ENCODE measurements around the gene HELZ. TPM values are rescaled to one million over a fixed set of nuclear protein-coding genes. Genes with fewer than 3 reads are reported as not detected.
"Not testable (repeated sequence)": the region's sequence is repeated elsewhere in the genome, so short reads cannot be mapped to it uniquely, and the experiment has no call there.

HELZ gene
- total RNA-seq, 1 experiment from 2014 or later, result 42.3 TPM

DNA sequence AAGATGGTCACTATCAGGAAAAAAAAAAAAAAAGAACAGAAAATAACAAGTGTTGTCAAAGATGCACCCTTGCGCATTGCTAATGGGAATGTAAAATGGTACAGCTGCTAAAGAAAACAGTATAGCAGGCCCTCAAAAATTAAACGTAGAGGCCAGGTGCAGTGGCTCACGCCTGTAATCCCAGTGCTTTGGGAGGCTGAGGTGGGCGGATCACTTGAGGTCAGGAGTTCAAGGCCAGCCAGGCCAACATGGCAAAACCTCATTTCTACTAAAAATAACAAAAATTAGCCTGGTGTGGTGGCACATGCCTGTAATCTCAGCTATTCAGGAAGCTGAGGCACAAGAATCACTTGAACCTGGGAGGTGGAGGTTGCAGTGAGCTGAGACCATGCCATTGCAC is 6.6 kb upstream of the HELZ start:
- H3K27me3 ChIP-seq; H3K27ac ChIP-seq; H3K4me3 ChIP-seq; H3K9me3 ChIP-seq (replicated peaks); H3K4me1 ChIP-seq; H3K36me3 ChIP-seq; DNase-seq: not testable (repeated sequence)

GRCh38 chr17:67248291-67248690 is 3.3 kb upstream of the HELZ start:
- no peak overlapping the region for H3K27ac ChIP-seq
- H3K36me3 ChIP-seq, result no peaks in the 10 kb centered on the region
- no peaks in the 10 kb centered on the region for H3K9me3 ChIP-seq (replicated peaks)
- no peak overlapping the region for H3K4me3 ChIP-seq
- H3K4me1 ChIP-seq, result peaks cover under 1% of the 10 kb centered on the region; the same call in 1 of the 2 replicates
- H3K27me3 ChIP-seq, result no peaks in the 10 kb centered on the region
- no peak for DNase-seq

DNA sequence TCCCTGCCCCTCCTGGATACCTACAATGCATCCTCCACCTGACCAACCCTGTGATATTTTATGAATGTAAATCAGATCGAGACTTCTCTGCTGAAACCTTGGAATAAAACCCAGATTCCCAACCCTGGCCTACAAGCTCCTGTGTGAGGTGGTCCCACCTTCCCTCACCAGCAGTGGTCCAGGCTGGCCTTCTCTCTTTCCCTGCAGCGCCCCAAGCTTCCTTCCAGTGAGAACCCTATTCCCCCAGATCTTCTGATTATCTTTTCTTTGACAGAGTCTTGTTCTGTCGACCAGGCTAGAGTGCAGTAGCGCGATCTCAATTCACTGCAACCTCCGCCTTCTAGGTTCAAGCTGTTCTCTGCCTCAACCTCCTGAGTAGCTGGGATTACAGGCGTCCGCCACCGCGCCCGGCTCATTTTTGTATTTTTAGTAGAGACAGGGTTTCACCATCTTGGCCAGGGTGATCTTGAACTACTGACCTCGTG is 2.5 kb upstream of the HELZ start:
- no peak for DNase-seq
- no peaks in the 10 kb centered on the region for H3K36me3 ChIP-seq
- H3K27me3 ChIP-seq, result no peaks in the 10 kb centered on the region
- H3K4me3 ChIP-seq, result no peak overlapping the region
- no peaks in the 10 kb centered on the region; the same call in 1 of the 2 replicates for H3K4me1 ChIP-seq
- no peaks in the 10 kb centered on the region for H3K9me3 ChIP-seq (replicated peaks)
- H3K27ac ChIP-seq, result no peak overlapping the region

DNA sequence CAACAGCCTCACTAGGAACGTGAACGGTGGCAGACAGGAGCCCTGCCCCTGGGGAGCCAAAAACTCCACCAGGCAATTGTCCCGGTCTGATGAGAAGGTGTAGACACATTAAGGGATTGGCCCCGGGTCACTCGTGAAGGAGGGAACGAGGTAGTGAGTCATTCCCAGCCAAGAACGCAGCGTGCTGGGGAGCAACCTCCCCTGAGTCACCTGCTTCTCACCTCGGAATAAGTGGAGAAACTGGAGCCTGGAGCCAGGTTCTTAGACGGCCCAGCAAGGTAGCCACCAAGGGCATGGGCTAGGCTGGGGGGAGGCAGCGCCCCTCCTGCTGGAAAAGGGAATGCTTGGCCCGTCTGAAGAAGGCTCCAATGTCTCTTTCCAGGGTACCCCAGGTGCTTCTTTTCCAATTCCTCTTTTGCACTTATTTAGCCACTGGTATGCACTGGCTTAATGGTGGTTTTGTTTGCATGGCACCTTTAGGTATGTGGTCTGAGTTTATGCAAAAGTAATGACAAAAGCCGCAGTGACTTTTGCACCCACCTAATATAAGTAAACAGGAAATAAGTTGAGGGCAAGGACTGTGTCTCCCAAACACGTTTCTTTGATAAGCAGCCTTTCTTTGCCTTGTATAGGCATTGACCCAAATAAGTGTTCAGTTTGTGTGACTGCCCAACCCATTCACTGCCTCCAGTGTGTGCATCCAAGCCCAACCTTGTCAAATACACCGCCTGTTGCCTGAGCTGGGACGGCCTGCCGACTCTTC is 1.8 kb upstream of the HELZ start:
- Histone ChIP-seq H3K27me3 (no peaks in the 10 kb centered on the region), H3K4me1 (no peaks in the 10 kb centered on the region; the same call in 1 of the 2 replicates), H3K36me3 (no peaks in the 10 kb centered on the region), H3K27ac (no peak overlapping the region; the same call in 1 of the 2 replicates), H3K4me3 (peak overlapping the region; percentile 99), H3K9me3 (replicated peaks) (no peaks in the 10 kb centered on the region)
- peak in 1 of 2 experiments; percentile 25 for DNase-seq

GRCh38 chr17:67246403-67246652 is 1.3 kb upstream of the HELZ start:
- Histone ChIP-seq H3K4me1 (no peaks in the 10 kb centered on the region; the same call in 1 of the 2 replicates), H3K9me3 (replicated peaks) (no peaks in the 10 kb centered on the region), H3K27me3 (no peaks in the 10 kb centered on the region), H3K27ac (no peak overlapping the region; the same call in 1 of the 2 replicates), H3K4me3 (peak overlapping the region; percentile 99), H3K36me3 (peaks cover 3% of the 10 kb centered on the region; the same call in 1 of the 2 replicates)
- peak in 1 of 2 experiments; percentile 49 for DNase-seq

GRCh38 chr17:67245694-67246402 is 852 bp upstream of the HELZ start:
- no peaks in the 10 kb centered on the region for H3K9me3 ChIP-seq (replicated peaks)

DNA sequence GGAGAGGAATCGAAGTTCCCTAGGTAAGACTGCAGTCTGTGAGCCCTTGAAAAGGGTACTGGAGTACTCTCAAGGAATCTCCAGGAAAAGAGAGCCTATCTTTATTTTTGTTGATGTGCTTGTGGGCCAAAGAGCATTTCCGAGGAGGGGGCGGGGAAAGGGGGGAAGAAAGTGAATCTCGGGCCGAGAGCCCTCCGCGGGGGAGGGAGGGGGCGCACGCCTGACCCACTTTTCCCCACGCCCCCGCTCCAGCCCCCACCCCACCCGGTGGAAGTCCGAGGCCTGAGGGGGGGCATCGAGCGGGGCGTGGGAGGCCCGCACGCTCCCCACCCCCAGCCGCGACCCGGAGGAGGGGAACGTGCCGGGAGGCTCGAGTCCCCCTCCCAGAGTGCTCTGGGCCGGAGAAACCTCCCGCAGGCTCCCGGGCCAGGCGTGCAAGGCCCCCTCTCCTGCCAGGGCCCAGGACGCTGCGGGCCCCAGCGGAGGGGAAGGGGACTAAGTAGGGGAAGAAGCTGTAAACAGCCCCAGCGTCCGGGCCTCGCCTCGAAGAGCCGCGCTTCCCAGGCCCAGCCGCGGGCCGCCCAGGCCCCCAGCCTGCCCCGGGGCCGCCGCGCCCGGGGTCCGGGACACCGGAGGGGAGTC is 444 bp downstream of the HELZ start:
- peaks cover 4% of the 10 kb centered on the region for H3K36me3 ChIP-seq
- peak in 1 of 2 experiments; percentile 25 for DNase-seq

More at GRCh38 chr17:67245694-67246402, 852 bp upstream of the HELZ start:
- H3K4me3 ChIP-seq, result peak overlapping the region; percentile 99
- no peaks in the 10 kb centered on the region for H3K27me3 ChIP-seq
- DNase-seq, result peak; percentile 39 to 59
- peak overlapping the region; percentile 80 for H3K27ac ChIP-seq
- no peaks in the 10 kb centered on the region; the same call in 1 of the 2 replicates for H3K4me1 ChIP-seq
- peaks cover 3% of the 10 kb centered on the region; the same call in 1 of the 2 replicates for H3K36me3 ChIP-seq

DNA sequence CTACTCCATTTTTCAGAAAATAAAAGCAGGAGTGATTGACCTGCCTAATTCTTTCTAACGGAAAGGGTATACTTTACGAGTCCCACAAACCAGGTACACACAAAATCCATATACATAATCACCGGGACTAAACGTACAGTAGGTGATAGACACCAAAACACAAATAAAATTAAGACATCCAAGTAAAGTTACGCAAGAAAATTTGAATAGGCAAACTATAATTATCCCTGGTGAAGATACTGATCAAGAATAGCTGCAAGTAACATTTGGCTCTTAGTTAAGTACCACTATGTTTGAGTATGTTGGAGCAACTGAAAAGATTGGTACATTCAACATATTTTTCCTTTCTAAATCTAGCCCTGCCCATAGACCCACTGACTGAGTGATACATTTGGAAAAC is 1.7 kb downstream of the HELZ start:
- Histone ChIP-seq H3K4me3 (no peak overlapping the region), H3K9me3 (replicated peaks) (no peaks in the 10 kb centered on the region), H3K36me3 (peaks cover 16% of the 10 kb centered on the region), H3K27me3 (no peaks in the 10 kb centered on the region), H3K27ac (no peak overlapping the region), H3K4me1 (no peaks in the 10 kb centered on the region; the same call in 1 of the 2 replicates)
- no peak for DNase-seq

More for the DNA sequence above, 444 bp downstream of the HELZ start:
- Histone ChIP-seq H3K4me1 (no peaks in the 10 kb centered on the region; the same call in 1 of the 2 replicates), H3K4me3 (peak overlapping the region; percentile 99), H3K27me3 (no peaks in the 10 kb centered on the region), H3K9me3 (replicated peaks) (no peaks in the 10 kb centered on the region), H3K27ac (peak overlapping the region; percentile 80; the same call in 1 of the 2 replicates)

DNA sequence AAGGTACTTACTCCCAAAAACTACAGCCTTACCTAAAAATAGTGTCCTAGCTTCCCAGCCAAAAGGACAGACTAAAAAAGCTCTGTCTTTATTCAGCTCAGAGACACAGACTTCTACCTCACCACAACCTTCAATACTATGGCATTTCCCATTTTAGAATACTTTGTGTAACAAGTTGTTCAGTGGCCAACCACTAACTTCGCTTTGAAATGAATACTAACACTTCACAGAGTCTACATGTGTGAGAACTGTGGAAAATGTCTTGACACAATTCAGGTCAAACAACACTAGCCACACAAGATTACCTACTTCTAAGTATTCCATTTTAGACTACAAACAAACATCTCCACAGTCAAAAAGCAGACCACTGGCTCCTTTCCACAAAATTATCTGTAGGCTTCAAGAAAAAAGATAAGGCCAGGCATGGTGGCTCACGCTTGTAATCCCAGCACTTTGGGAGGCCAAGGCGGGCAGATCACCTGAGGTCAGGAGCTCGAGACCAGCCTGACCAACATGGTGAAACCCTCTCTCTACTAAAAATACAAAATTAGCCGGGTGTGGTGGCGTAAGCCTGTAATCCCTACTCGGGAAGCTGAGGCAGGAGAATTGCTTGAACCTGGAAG is 3.2 kb downstream of the HELZ start:
- Histone ChIP-seq H3K9me3 (replicated peaks) (no peaks in the 10 kb centered on the region), H3K4me3 (no peak overlapping the region), H3K27me3 (no peaks in the 10 kb centered on the region), H3K27ac (no peak overlapping the region), H3K36me3 (peaks cover 26% of the 10 kb centered on the region), H3K4me1 (no peaks in the 10 kb centered on the region; the same call in 1 of the 2 replicates)
- no peak for DNase-seq

GRCh38 chr17:67239597-67239996 is 5.4 kb downstream of the HELZ start:
- no peaks in the 10 kb centered on the region for H3K4me1 ChIP-seq
- no peaks in the 10 kb centered on the region for H3K9me3 ChIP-seq (replicated peaks)
- H3K27ac ChIP-seq, result no peak overlapping the region
- H3K27me3 ChIP-seq, result no peaks in the 10 kb centered on the region
- H3K36me3 ChIP-seq, result peaks cover 39% of the 10 kb centered on the region
- no peak for DNase-seq
- H3K4me3 ChIP-seq, result no peak overlapping the region

DNA sequence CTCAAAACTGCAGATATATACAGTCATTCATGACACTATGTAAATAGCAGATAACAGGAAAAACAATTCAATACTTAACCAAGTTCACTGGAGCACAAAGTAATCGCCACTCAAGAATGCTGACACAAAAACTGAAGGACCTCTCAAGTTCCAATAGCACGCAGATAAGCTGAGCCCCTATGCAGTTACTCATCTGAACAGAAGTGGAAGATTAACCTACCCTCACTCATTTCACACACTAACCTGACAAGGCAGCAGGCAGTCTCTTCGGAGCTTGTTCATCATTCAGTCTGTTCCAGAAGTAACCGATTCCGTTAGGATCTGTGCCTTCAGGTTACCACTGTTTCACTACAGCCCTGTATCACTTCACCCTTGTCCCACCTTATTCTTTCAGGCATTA is 6.0 kb downstream of the HELZ start:
- H3K9me3 ChIP-seq (replicated peaks), result no peaks in the 10 kb centered on the region
- H3K27ac ChIP-seq, result no peak overlapping the region
- peaks cover 39% of the 10 kb centered on the region for H3K36me3 ChIP-seq
- no peaks in the 10 kb centered on the region for H3K27me3 ChIP-seq
- H3K4me1 ChIP-seq, result no peaks in the 10 kb centered on the region
- no peak for DNase-seq
- no peak overlapping the region for H3K4me3 ChIP-seq

DNA sequence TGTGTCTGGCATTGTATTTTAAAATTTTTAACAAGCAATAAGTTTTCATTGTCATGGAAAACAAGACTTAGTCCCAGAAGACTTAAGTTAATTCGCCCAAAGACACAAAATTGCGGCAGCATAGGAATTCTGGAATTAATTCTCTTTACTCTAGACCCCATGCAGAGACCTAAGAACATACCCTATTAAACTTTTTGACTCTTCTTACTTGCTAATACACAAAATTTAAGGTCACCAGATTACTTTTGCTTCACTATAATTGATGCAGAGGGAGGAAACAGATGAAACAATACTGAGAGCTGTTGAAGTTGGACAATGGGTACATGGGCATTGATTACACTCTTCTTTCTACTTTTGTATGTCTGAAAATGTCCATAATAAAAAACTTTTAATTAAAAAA is 12.6 kb downstream of the HELZ start:
- Histone ChIP-seq H3K9me3 (replicated peaks) (no peaks in the 10 kb centered on the region), H3K27me3 (no peaks in the 10 kb centered on the region), H3K4me3 (no peak overlapping the region), H3K36me3 (peaks cover 26% of the 10 kb centered on the region), H3K27ac (no peak overlapping the region), H3K4me1 (no peaks in the 10 kb centered on the region)
- no peak for DNase-seq

DNA sequence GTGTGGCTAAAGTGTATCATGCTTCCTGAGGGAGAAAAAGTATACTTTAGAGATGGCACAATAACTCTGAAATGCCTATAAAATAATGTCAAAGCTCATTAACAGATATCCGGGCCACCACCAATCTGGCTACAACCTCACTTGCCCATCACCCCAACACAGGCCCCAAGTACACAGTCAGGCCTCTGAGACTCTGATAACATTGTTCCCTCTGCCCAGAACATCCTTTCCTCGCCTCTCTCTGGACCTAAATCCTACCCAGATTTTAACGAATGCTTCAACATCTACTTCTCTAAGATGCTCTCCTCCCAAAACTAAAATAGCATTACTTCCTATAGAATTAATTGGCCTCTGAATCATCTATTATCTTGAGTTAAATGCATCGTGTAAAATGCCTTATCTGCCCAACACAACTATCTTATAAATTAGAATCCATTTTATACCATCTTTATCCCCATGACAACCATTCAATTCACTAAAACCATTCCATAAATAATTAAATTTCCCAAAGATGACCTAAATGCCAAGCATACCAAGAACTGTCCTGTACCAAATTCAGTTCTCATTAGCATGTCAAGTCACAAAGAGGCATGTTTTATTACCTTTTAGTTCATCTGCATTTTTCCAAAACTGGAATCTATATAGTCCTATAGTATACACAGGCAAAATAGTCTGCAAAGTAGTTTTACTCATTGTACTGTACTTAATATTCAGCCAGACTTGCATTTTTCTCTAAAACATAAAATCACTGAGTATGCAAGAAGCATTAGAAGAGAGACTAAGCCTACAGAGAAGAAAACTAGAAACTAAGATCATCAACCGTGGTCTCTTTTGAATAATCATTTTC is 15.7 kb downstream of the HELZ start:
- no peak overlapping the region for H3K4me3 ChIP-seq
- peaks cover 19% of the 10 kb centered on the region for H3K36me3 ChIP-seq
- no peaks in the 10 kb centered on the region for H3K27me3 ChIP-seq
- H3K9me3 ChIP-seq (replicated peaks), result 0 out of 2 replicates have a peak, but pooled peaks cover 2% of the 10 kb centered on the region
- DNase-seq, result no peak
- H3K4me1 ChIP-seq, result peaks cover 2% of the 10 kb centered on the region; the same call in 1 of the 2 replicates
- H3K27ac ChIP-seq, result no peak overlapping the region

DNA sequence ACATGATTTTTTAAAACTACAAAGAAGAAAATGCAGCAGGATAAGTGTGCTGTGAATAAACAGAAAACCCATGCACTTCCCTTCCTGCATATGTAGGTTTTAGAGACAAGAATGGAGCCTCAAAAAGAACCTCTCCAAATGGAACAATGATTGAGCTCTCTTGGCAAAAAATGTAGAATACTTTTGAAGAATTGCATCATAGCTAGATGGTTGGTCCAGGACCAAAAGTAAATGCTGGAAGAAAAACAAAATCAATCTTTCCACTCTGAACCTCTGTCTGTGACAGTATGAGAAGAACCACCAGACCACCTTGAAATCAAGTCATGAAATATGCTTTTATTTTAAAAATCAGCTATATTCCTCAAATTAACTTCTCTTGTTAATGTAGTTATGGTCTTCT is 17.5 kb downstream of the HELZ start:
- H3K27me3 ChIP-seq, result no peaks in the 10 kb centered on the region
- peaks cover 19% of the 10 kb centered on the region for H3K36me3 ChIP-seq
- no peak for DNase-seq
- no peak overlapping the region for H3K27ac ChIP-seq
- 0 out of 2 replicates have a peak, but pooled peaks cover 2% of the 10 kb centered on the region for H3K9me3 ChIP-seq (replicated peaks)
- no peak overlapping the region for H3K4me3 ChIP-seq
- H3K4me1 ChIP-seq, result peaks cover 2% of the 10 kb centered on the region; the same call in 1 of the 2 replicates

Data from SJCRH30 (cell line).